ENCODE data around the gene SF3A1. TPM values are rescaled to one million over a fixed set of nuclear protein-coding genes. Genes with fewer than 3 reads are reported as not detected.

The SF3A1 gene
- polyA plus RNA-seq, 1 donor from 2014 or later = 14.4 TPM

- Histone ChIP-seq H3K36me3 (ENCODE audit: insufficient read depth, low read length) (no peaks in the 10 kb centered on the region), H3K4me2 (ENCODE audit: low read length) (no peak overlapping the region), H2AFZ (ENCODE audit: low read depth, low read length) (no peak overlapping the region), H3K9ac (ENCODE audit: low read length) (no peak overlapping the region), H3K9me2 (ENCODE audit: insufficient read depth, low read length) (no peaks in the 10 kb centered on the region), H4K20me1 (ENCODE audit: insufficient read depth) (no peaks in the 10 kb centered on the region), H3K79me2 (replicated peaks; ENCODE audit: insufficient read depth, low read length) (no peaks in the 10 kb centered on the region), H3K27ac (ENCODE audit: low read length) (no peak overlapping the region), H3K9me3 (ENCODE audit: low read length) (no peaks in the 10 kb centered on the region), H3F3A (ENCODE audit: insufficient read depth, low read length, poor library complexity, severe bottlenecking) (no peaks in the 10 kb centered on the region), H3K27me3 (ENCODE audit: insufficient read depth, low read depth, low read length) (no peaks in the 10 kb centered on the region), H3K4me3 (ENCODE audit: low read length) (no peak overlapping the region)
- TF ChIP-seq EZH2 (IDR thresholded peaks at IDR 0.05; ENCODE audit: borderline replicate concordance, insufficient read depth, low read length, poor library complexity, severe bottlenecking) (no peak), TAF1 (IDR thresholded peaks at IDR 0.05; ENCODE audit: low read depth) (no peak), SMC3 (conservative IDR thresholded peaks at IDR 0.05; ENCODE audit: poor library complexity) (no peak), RAD21 (conservative IDR thresholded peaks at IDR 0.05) (no peak), REST (IDR thresholded peaks at IDR 0.05; ENCODE audit: borderline replicate concordance) (no peak), CTCF (IDR thresholded peaks at IDR 0.05; ENCODE audit: poor library complexity, severe bottlenecking) (no peak), MXI1 (conservative IDR thresholded peaks at IDR 0.05; ENCODE audit: poor library complexity, severe bottlenecking) (no peak), EP300 (conservative IDR thresholded peaks at IDR 0.05; ENCODE audit: poor library complexity, severe bottlenecking) (no peak), POLR2AphosphoS5 (IDR thresholded peaks at IDR 0.05) (no peak)
Observed at GRCh38 chr22:30294066-30294465, 62.6 kb downstream of the SF3A1 start.

GRCh38 chr22:30293026-30293425, 63.7 kb downstream of the SF3A1 start:
- H3K79me2 ChIP-seq (replicated peaks; ENCODE audit: insufficient read depth, low read length) = no peaks in the 10 kb centered on the region
- no peaks in the 10 kb centered on the region for H3K9me2 ChIP-seq (ENCODE audit: insufficient read depth, low read length)
- H3K9ac ChIP-seq (ENCODE audit: low read length) = no peak overlapping the region
- no peaks in the 10 kb centered on the region for H3K27me3 ChIP-seq (ENCODE audit: insufficient read depth, low read depth, low read length)
- H2AFZ ChIP-seq (ENCODE audit: low read depth, low read length) = no peak overlapping the region
- H4K20me1 ChIP-seq (ENCODE audit: insufficient read depth) = no peaks in the 10 kb centered on the region
- TF ChIP-seq SMC3 (conservative IDR thresholded peaks at IDR 0.05; ENCODE audit: poor library complexity) = no peak
- TF ChIP-seq POLR2AphosphoS5 (IDR thresholded peaks at IDR 0.05) = no peak
- TF ChIP-seq REST (IDR thresholded peaks at IDR 0.05; ENCODE audit: borderline replicate concordance) = no peak
- no peak overlapping the region for H3K4me2 ChIP-seq (ENCODE audit: low read length)
- no peak overlapping the region for H3K27ac ChIP-seq (ENCODE audit: low read length)
- H3K9me3 ChIP-seq (ENCODE audit: low read length) = no peaks in the 10 kb centered on the region
- H3K4me3 ChIP-seq (ENCODE audit: low read length) = no peak overlapping the region
- no peaks in the 10 kb centered on the region for H3K36me3 ChIP-seq (ENCODE audit: insufficient read depth, low read length)
- no peaks in the 10 kb centered on the region for H3F3A ChIP-seq (ENCODE audit: insufficient read depth, low read length, poor library complexity, severe bottlenecking)
